NCI-H128 (cell line): Measurements from ENCODE around the gene MPDZ.
A peak's percentile ranks its signal among the peaks of the same experiment; 100 is the strongest.

Source experiments
- DNase-seq: peaks from one replicate; lab custom pipeline; 2025; ENCODE audit not compliant: unreplicated experiment; lab: John Stamatoyannopoulos, UW

The MPDZ gene

GRCh38 chr9:13090628-13091027 is 188.9 kb downstream of the MPDZ start:
- DNase-seq: no peak

- no peak for DNase-seq
Measured at GRCh38 chr9:13089666-13090065, 189.8 kb downstream of the MPDZ start.

GRCh38 chr9:13088720-13089427 is 190.6 kb downstream of the MPDZ start:
- peak; percentile 23 for DNase-seq

GRCh38 chr9:13083963-13084528 is 195.4 kb downstream of the MPDZ start:
- no peak for DNase-seq

- DNase-seq: no peak
Measured at GRCh38 chr9:13083366-13083765, 196.1 kb downstream of the MPDZ start.

- DNase-seq: no peak
Measured at GRCh38 chr9:13082796-13083195, 196.7 kb downstream of the MPDZ start.

GRCh38 chr9:13078164-13078563 is 201.3 kb downstream of the MPDZ start:
- DNase-seq: no peak

- DNase-seq: no peak
Measured at GRCh38 chr9:13076616-13077015, 202.9 kb downstream of the MPDZ start.

- DNase-seq: no peak
Measured at GRCh38 chr9:13071921-13072320, 207.6 kb downstream of the MPDZ start.

- no peak for DNase-seq
Measured at GRCh38 chr9:13070612-13071595, 208.6 kb downstream of the MPDZ start.

- DNase-seq: no peak
Measured at GRCh38 chr9:13069498-13069897, 210.0 kb downstream of the MPDZ start.

GRCh38 chr9:13064676-13065075 is 214.8 kb downstream of the MPDZ start:
- no peak for DNase-seq

- DNase-seq: no peak
Measured at GRCh38 chr9:13063880-13064459, 215.5 kb downstream of the MPDZ start.

GRCh38 chr9:13061390-13061789 is 218.1 kb downstream of the MPDZ start:
- no peak for DNase-seq
